Mucosa of rectum (tissue), 2 donors: ENCODE data around the gene POLG.

Source experiments
- H3K27ac ChIP-seq, 2 donors: one replicate each; pipeline ENCODE4 v1.7.0; 2013; ENCODE audit warnings: inconsistent platforms in 2 of 2, low read depth in 2 of 2, low read length in 2 of 2
- H3K27me3 ChIP-seq, 2 donors: one replicate each; pipeline ENCODE4 v1.7.0; 2013; ENCODE audit warnings: low read length in 2 of 2; ENCODE audit not compliant: control insufficient read depth in 2 of 2, insufficient read depth in 2 of 2
- H3K36me3 ChIP-seq, 2 donors: one replicate each; pipeline ENCODE4 v1.7.0; 2013; ENCODE audit warnings: low read length in 2 of 2; ENCODE audit not compliant: control insufficient read depth in 2 of 2, insufficient read depth in 2 of 2
- H3K4me1 ChIP-seq, 2 donors: one replicate each; pipeline ENCODE4 v1.7.0; 2013; ENCODE audit warnings: low read length in 2 of 2, mild to moderate bottlenecking in 1 of 2; ENCODE audit not compliant: control insufficient read depth in 2 of 2, insufficient read depth in 2 of 2
- H3K4me3 ChIP-seq, 2 donors: one replicate each; pipeline ENCODE4 v1.7.0; 2013; ENCODE audit warnings: low read length in 2 of 2
- H3K9ac ChIP-seq, 2 donors: one replicate each; pipeline ENCODE4 v1.7.0; 2013; ENCODE audit warnings: low read length in 2 of 2, low read depth in 1 of 2, mild to moderate bottlenecking in 1 of 2
- H3K9me3 ChIP-seq, 2 donors: one replicate each; pipeline ENCODE4 v1.7.0; 2013; ENCODE audit warnings: low read length in 2 of 2; ENCODE audit not compliant: control insufficient read depth in 2 of 2
- donor health status: healthy.
- donor health status: Normal muscosa, but diverticular disease.

Gene POLG

GRCh38 chr15:89349206-89349558 lies 14.6 kb upstream of the POLG start:
- no peaks in the 10 kb centered on the region for H3K4me1 ChIP-seq
- peaks cover 9 to 15% of the 10 kb centered on the region in 2 donors for H3K27me3 ChIP-seq
- no peak overlapping the region for H3K4me3 ChIP-seq
- H3K27ac ChIP-seq, result no peak overlapping the region
- H3K9ac ChIP-seq, result no peak overlapping the region
- H3K36me3 ChIP-seq, result no peaks in the 10 kb centered on the region
- H3K9me3 ChIP-seq, result no peaks in the 10 kb centered on the region

GRCh38 chr15:89346516-89347231 lies 12.1 kb upstream of the POLG start:
- no peak overlapping the region for H3K27ac ChIP-seq
- peaks cover 3% of the 10 kb centered on the region in 2 donors for H3K27me3 ChIP-seq
- H3K9me3 ChIP-seq, result no peaks in the 10 kb centered on the region
- H3K4me3 ChIP-seq, result no peak overlapping the region
- no peaks in the 10 kb centered on the region for H3K36me3 ChIP-seq
- no peaks in the 10 kb centered on the region for H3K4me1 ChIP-seq
- H3K9ac ChIP-seq, result no peak overlapping the region

GRCh38 chr15:89345248-89345647 lies 10.6 kb upstream of the POLG start:
- Histone ChIP-seq H3K27ac (no peak overlapping the region), H3K9me3 (no peaks in the 10 kb centered on the region), H3K9ac (no peak overlapping the region), H3K4me1 (no peaks in the 10 kb centered on the region), H3K27me3 (peaks cover 0 to 3% of the 10 kb centered on the region in 2 donors), H3K4me3 (no peak overlapping the region), H3K36me3 (no peaks in the 10 kb centered on the region)

- H3K4me1 ChIP-seq, result no peaks in the 10 kb centered on the region
- H3K27ac ChIP-seq, result no peak overlapping the region
- H3K27me3 ChIP-seq, result peaks cover 0 to 3% of the 10 kb centered on the region in 2 donors
- H3K9ac ChIP-seq, result no peak overlapping the region
- no peaks in the 10 kb centered on the region for H3K9me3 ChIP-seq
- no peaks in the 10 kb centered on the region for H3K36me3 ChIP-seq
- no peak overlapping the region for H3K4me3 ChIP-seq
Measured at GRCh38 chr15:89342840-89343239, 8.2 kb upstream of the POLG start.

GRCh38 chr15:89341316-89342005 lies 6.8 kb upstream of the POLG start:
- Histone ChIP-seq H3K27me3 (peaks cover 0 to 3% of the 10 kb centered on the region in 2 donors), H3K4me3 (no peak overlapping the region), H3K4me1 (no peaks in the 10 kb centered on the region), H3K9ac (no peak overlapping the region), H3K27ac (no peak overlapping the region), H3K9me3 (no peaks in the 10 kb centered on the region), H3K36me3 (no peaks in the 10 kb centered on the region)

- Histone ChIP-seq H3K9ac (no peak overlapping the region), H3K27ac (no peak overlapping the region), H3K9me3 (no peaks in the 10 kb centered on the region), H3K36me3 (no peaks in the 10 kb centered on the region), H3K27me3 (no peaks in the 10 kb centered on the region), H3K4me3 (no peak overlapping the region), H3K4me1 (peaks cover 2 to 3% of the 10 kb centered on the region in 2 donors)
Measured at GRCh38 chr15:89340573-89340972, 5.9 kb upstream of the POLG start.

- Histone ChIP-seq H3K27ac (no peak overlapping the region), H3K9ac (no peak overlapping the region), H3K4me3 (no peak overlapping the region), H3K27me3 (no peaks in the 10 kb centered on the region), H3K9me3 (no peaks in the 10 kb centered on the region), H3K4me1 (peaks cover 17 to 18% of the 10 kb centered on the region in 2 donors), H3K36me3 (peaks cover under 1 to 2% of the 10 kb centered on the region in 2 donors)
Measured at GRCh38 chr15:89338036-89338435, 3.4 kb upstream of the POLG start.

GRCh38 chr15:89335298-89336041 lies 846 bp upstream of the POLG start:
- Histone ChIP-seq H3K27me3 (no peaks in the 10 kb centered on the region), H3K4me1 (peaks cover 38 to 39% of the 10 kb centered on the region in 2 donors), H3K4me3 (peak overlapping the region; percentile 66 to 93), H3K27ac (peak overlapping the region; percentile 54 to 96), H3K9ac (peak overlapping the region; percentile 32 to 34), H3K9me3 (no peaks in the 10 kb centered on the region), H3K36me3 (peaks cover 13 to 22% of the 10 kb centered on the region in 2 donors)

GRCh38 chr15:89333959-89334509 lies 590 bp downstream of the POLG start:
- H3K9ac ChIP-seq, result peak overlapping the region; percentile 83 to 89
- H3K4me3 ChIP-seq, result peak overlapping the region; percentile 86 to 93
- no peaks in the 10 kb centered on the region for H3K27me3 ChIP-seq
- peaks cover 27 to 35% of the 10 kb centered on the region in 2 donors for H3K36me3 ChIP-seq
- H3K9me3 ChIP-seq, result no peaks in the 10 kb centered on the region
- peaks cover 43 to 53% of the 10 kb centered on the region in 2 donors for H3K4me1 ChIP-seq
- H3K27ac ChIP-seq, result peak overlapping the region; percentile 96 to 97
